Cardiac septum (tissue), 1 donor: Measurements from ENCODE around the gene ZNF343. TPM values are rescaled to one million over a fixed set of nuclear protein-coding genes. Genes with fewer than 3 reads are reported as not detected.
"Not testable (repeated sequence)": the region's sequence is repeated elsewhere in the genome, so short reads cannot be mapped to it uniquely, and the experiment has no call there.

ENCODE experiments used
- DNase-seq: peaks from one replicate; pipeline ENCODE4 v3.0.0-alpha.2; 2020; ENCODE audit warnings: low spot score
- intact Hi-C: fragments of 100-400 bp; cut with DNase I; formaldehyde crosslinking; loops from one replicate; pipeline ENCODE4 v1.14.0; 2022
- total RNA-seq: library from RNA; stranded (reverse); fragmentation: NEBNext Ultra II Directional; extraction: Animal tissue kit (Norgen Biotek cat#: 25700); gene quantifications from one replicate; pipeline ENCODE4 v1.2.1, GENCODE V29; 2021
- donor health status: DM: no; HTN: no; CAD: no.

ZNF343 gene
- total RNA-seq, 1 donor from 2014 or later, result 8.5 TPM

- intact Hi-C loops, result loop anchor here (5.0 kb wide), 1 partner anchor 52 kb away; the partner anchor contains the start of gene SNRPB
- DNase-seq, result peak; percentile 96
These were observed 15.4 kb upstream of the ZNF343 start for GRCh38 chr20:2523919-2524708.

GRCh38 chr20:2522826-2523429 is 14.2 kb upstream of the ZNF343 start:
- DNase-seq, result not testable (repeated sequence)

DNA sequence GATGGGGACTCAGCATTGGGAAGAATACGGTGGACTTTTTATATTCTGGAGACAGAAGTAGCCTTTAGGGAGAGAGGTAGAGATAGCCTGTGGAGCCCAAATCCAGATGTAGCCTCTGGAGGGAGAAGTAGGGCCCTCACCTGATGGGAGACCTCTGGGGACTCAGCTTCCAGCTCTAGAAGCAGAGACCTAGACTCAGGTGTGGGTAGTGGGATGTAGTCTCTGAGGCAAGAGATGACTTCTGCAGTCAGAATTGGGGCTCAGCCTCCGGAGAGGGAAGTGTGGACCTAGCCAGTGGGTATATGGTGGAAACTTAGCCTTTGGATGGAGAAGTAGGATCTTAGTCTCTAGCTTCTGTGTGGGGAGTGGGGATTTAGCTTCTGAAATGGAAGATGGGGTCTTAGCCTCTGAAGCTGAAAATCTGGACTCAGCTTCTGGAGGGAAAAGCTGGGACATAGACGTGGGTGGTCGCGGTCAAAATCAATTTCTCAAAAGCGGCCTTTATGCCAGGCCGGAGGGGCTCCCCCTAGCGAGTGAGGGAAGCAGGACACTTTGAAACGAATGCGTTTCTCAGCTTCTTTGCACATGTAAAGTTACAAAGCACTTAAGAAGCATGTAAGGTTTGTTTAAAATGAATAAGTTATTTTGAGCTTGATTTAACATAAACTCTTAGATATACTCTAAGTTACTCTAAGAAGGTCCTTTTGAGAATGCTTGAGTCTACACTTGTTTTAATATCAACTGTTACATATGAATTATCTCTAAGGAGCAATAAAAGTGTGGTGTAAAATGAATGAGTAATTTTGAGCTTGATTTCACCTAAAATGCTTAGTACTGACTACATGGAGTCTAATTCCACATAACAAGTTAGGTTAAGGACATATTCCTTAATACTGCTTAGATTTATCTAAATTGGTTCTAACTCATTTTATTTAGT is 12.9 kb upstream of the ZNF343 start:
- intact Hi-C loops, result loop anchor here (5.0 kb wide), 1 partner anchor 49 kb away; the partner anchor contains the start of gene SNRPB
- DNase-seq, result no peak

More at GRCh38 chr20:2522826-2523429, 14.2 kb upstream of the ZNF343 start:
- intact Hi-C loops, result loop anchor here (5.0 kb wide), 1 partner anchor 51 kb away; the partner anchor contains the start of gene SNRPB

GRCh38 chr20:2520617-2521016 is 11.9 kb upstream of the ZNF343 start:
- no peak for DNase-seq
- intact Hi-C loops, result loop anchor here (5.0 kb wide), 1 partner anchor 48 kb away; the partner anchor contains the start of gene SNRPB

DNA sequence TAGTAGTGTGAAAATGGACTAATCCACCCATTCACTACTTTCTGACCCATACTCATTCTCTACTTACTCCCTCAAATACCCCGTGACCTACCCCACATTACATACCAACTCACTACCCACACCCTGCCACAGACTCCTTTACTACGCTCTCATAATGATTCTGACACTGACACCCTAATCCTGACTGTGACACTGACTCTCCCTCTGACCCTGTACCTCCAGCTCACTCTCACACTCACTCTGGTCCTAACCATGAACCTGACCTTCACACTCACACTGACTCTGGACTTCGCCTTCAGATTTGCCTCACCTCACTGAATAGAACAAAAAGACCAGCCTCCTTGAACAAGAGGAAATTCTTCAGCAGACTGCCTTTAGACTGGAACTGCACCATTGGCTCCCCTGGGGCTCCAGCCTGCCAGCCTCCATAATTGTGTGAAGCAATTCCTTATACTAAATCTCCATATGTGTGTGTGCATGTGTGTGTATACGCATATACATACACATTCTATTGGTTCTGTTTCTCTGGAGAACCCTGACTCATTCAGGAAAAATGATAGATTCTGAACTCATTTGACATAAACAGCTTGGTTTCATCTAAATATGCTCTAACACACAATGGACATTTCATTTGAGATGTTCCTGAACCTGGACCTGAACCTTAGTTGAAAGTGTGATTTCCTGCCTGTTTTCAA is 10.5 kb upstream of the ZNF343 start:
- DNase-seq, result no peak
- intact Hi-C loops, result no loop called here

DNA sequence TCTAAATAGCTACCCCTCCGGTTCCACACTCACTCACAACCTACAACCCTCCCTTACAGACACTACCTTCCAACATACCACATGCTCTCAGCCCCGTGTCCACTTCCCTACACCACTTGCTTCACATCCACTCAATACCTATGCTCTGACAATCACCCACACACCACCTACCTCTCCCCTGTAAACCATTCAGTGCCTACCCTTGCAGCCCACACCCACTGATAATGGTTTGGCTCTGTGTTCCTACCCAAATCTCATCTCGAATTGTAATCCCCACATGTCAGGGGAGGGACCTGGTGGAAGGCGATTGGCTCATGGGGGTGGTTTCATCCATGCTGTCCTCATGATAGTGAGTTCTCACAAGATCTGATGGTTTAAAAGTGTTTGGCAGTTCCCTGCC is 9.8 kb upstream of the ZNF343 start:
- intact Hi-C loops, result no loop called here
- DNase-seq, result no peak

DNA sequence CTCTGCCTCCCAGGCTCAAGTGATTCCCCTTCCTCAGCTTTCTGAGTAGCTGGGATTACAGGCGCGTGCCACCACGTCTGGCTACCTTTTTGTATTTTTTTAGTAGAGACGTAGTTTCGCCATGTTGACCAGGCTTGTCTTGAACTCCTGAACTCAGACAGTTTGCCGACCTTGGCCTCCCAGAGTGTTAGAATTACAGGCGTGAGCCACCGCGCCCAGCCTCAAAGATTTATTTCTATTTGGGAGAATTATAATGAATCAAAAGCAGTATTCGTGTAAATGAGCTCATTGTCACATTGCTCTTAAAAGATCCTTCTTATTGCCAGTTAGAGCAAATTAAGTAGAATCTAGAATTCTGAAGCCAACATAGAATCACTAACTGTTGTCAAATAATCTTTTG is 9.4 kb upstream of the ZNF343 start:
- intact Hi-C loops, result no loop called here
- no peak for DNase-seq

GRCh38 chr20:2516399-2516798 is 7.7 kb upstream of the ZNF343 start:
- intact Hi-C loops, result no loop called here
- no peak for DNase-seq

DNA sequence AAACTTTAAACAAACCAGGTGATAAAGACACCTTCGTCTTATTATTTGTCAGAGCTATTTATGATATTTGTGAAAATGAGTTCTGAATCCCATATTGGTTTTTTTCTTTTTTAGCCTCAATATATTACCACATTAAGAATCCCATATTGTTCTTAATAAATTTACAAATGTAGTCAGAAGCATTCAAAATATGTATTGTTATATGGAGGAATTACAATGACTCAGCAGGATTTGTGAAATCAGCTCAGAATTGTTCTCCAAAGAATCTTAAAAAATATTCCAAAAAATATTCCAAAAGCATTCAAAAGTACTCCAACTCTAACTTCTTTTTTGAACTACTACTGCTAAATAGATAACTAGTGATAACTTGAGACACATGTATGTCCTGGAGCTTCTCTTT is 6.5 kb upstream of the ZNF343 start:
- intact Hi-C loops, result no loop called here
- no peak for DNase-seq

DNA sequence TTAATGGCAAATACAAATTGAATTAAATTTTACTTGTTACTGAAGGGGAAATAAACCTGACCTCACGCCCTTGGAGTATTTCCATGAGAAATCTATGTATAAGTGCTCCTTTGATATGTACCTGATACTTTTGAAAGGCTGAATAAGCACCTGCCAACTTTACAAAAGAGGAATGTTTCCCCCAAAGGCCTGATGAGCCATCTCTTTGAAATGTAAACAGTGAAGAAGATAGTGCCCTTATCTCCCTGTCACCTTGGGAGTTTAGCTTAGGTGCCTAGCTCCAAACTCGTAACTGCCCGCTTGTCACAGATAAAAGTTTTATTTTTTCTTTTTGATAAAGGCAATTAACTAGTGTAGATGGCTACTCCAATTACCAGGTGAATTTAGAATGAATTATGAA is 1.1 kb upstream of the ZNF343 start:
- DNase-seq, result no peak
- intact Hi-C loops, result loop anchor here (1.0 kb wide), 1 partner anchor 38 kb away; no protein-coding TSS in a partner anchor

- intact Hi-C loops, result loop anchor here (1.0 kb wide), 1 partner anchor 38 kb away; no protein-coding TSS in a partner anchor
- DNase-seq, result no peak
These were observed 710 bp upstream of the ZNF343 start for GRCh38 chr20:2509468-2509781.

DNA sequence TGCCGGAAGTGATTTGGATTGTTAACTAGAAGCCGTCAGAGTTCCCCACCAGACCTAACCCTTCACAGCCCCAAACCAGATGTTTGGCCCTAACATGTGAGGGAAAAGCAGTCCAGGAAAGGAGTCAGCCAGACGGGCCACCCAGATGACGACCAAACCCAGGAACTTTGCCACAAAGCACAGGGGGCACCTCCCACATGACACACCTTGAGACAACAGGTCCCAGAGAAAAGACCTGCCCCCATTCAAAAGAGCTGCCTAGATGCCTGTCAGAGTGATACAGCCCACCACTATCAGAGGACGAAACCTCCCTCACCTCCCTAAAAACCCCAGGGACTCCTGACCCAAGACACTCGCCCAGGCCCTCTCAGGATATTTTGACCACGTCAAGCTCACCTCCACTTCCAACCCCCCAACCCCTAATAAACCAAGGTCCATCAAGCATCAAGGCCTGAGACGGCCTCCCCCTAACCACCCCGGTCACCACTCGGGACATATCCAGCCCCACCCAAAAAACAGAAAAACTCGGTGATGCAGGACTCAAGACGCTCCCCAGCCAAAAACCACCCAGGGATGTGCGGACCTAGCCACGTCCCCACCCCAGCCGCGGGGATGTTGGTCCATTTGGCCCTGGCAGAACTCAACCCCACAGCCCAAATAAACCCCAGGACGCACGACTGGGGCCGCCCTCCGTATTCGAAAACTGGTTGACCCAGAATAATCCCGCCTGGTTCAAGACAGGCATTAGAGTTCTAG is 662 bp downstream of the ZNF343 start:
- no peak for DNase-seq
- intact Hi-C loops, result no loop called here

GRCh38 chr20:2507464-2507863 is 1.3 kb downstream of the ZNF343 start:
- intact Hi-C loops, result no loop called here

DNA sequence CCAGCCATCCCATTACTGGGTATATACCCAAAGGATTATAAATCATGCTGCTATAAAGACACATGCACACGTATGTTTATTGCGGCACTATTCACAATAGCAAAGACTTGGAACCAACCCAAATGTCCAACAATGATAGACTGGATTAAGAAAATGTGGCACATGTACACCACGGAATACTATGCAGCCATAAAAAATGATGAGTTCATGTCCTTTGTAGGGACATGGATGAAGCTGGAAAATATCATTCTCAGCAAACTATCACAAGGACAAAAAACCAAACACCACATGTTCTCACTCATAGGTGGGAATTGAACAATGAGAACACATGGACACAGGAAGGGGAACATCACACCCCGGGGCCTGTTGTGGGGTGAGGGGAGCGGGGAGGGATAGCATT is 2.3 kb downstream of the ZNF343 start:
- intact Hi-C loops, DNase-seq: not testable (repeated sequence)

More at GRCh38 chr20:2507464-2507863, 1.3 kb downstream of the ZNF343 start:
- no peak for DNase-seq

DNA sequence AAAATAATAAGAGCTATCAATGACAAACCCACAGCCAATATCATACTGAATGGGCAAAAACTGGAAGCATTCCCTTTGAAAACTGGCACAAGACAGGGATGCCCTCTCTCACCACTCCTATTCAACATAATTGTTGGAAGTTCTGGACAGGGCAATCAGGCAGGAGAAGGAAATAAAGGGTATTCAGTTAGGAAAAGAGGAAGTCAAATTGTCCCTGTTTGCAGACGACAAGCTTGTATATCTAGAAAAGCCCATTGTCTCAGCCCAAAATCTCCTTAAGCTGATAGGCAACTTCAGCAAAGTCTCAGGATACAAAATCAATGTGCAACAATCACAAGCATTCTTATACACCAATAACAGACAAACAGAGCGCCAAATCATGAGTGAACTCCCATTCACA is 3.9 kb downstream of the ZNF343 start:
- intact Hi-C loops, DNase-seq: not testable (repeated sequence)

DNA sequence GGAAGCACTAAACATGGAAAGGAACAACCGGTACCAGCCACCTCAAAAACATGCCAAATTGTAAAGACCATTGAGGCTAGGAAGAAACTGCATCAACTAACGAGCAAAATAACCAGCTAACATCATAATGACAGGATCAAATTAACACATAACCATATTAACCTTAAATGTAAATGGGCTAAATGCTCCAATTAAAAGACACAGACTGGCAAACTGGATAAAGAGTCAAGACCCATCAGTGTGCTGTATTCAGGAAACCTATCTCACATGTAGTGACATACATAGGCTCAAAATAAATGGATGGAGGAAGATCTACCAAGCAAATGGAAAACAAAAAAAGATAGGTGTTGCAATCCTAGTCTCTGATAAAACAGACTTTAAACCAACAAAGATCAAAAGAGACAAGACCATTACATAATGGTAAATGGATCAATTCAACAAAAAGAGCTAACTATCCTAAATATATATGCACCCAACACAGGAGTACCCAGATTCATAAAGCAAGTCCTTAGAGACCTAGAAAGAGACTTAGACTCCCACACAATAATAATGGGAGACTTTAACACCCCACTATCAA is 5.8 kb downstream of the ZNF343 start:
- DNase-seq, intact Hi-C loops: not testable (repeated sequence)

DNA sequence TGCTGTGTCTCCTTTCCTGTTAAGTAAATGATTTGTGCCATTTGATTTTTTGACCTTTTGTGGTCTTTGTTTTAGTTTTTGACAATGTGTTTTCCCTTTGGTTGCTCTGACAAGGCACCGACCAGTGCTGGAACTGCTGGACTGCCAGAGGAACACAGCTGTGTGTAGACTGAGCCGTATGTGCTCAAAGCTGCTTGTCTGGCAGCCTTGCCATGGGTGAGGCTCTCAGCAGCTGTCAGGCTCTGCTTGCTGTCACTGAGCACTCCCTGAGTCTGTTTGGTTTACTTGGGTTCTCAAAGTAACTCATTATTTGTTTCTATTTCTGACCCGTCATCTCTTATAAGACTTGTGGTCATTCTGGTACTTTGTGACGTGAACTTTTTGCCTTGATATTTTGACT is 23.1 kb downstream of the ZNF343 start:
- no peak for DNase-seq

DNA sequence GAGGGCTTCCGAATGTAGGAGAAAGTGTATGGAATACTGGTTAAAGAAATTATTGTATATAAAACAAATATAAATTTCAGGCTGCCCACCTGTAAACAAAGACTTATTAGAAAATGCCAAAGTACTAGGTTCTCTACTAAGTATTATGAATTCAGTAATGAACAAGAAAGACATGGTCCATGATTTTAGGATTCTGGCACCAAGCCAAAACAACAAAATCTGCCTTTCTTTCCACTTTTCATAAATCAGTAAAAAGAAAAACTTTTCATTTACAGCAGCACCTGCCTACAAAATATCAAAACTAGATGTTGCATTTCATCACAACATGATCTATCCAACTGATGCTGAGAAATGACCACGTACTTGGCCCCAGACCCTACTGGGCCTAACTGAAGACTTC is 23.6 kb downstream of the ZNF343 start:
- DNase-seq, result no peak
- intact Hi-C loops, result no loop called here

More for the DNA sequence above, 23.1 kb downstream of the ZNF343 start:
- intact Hi-C loops, result no loop called here
